ENCODE measurements around the gene SMIM43. TPM values are rescaled to one million over a fixed set of nuclear protein-coding genes. Genes with fewer than 3 reads are reported as not detected.

Gene SMIM43
- total and polyA plus RNA-seq, 9 of the 15 experiments (the other 6 are each of a cell fraction or from before 2014, with no cell fraction given): not detected

GRCh38 chr4:121784975-121785374 lies 20.0 kb upstream of the SMIM43 start (continued):
- TF ChIP-seq PRDM10 (IDR thresholded peaks at IDR 0.05; ENCODE audit: partially characterized antibody) (no peak), THRA (IDR thresholded peaks at IDR 0.05) (no peak), POLR2H (tag; IDR thresholded peaks at IDR 0.05; ENCODE audit: low read depth) (no peak), E2F5 (CRISPR knock-in tag; IDR thresholded peaks at IDR 0.05) (no peak), ZKSCAN1 (IDR thresholded peaks at IDR 0.05; ENCODE audit: low read depth, low read length) (no peak), UBTF (IDR thresholded peaks at IDR 0.05; ENCODE audit: borderline replicate concordance in 1 of 2, low read depth in 2 of 2, low read length in 2 of 2) (no peak), YBX1 (IDR thresholded peaks at IDR 0.05) (no peak), ZNF444 (CRISPR knock-in tag; IDR thresholded peaks at IDR 0.05) (no peak)
